Kidney (tissue), 14 donors: ENCODE measurements around the gene LY6G6C. TPM values are rescaled to one million over a fixed set of nuclear protein-coding genes. Genes with fewer than 3 reads are reported as not detected.

Experiments used
- DNase-seq, 5 donors: peaks; one replicate each; pipeline ENCODE4 v3.0.0-alpha.2; 2013 to 2020
- FAIRE-seq: peaks from 2 replicates; lab custom pipeline; 2012; peaks lifted over from hg19 to GRCh38; lab: Jason Lieb, UNC
- H3K27ac ChIP-seq, 2 donors: one replicate each; pipeline ENCODE4 v1.7.0; 2013; ENCODE audit warnings: low read depth in 2 of 2, low read length in 2 of 2, inconsistent platforms in 1 of 2
- H3K27me3 ChIP-seq: one replicate; pipeline ENCODE4 v1.7.1; 2013; ENCODE audit warnings: low read length, inconsistent platforms; ENCODE audit not compliant: control insufficient read depth, insufficient read depth
- H3K36me3 ChIP-seq, 3 donors: one replicate each; pipeline versions ENCODE4 v1.7.0 to v1.7.1; 2013; ENCODE audit warnings: low read length in 3 of 3, control low read depth in 1 of 3, inconsistent platforms in 1 of 3; ENCODE audit not compliant: insufficient read depth in 3 of 3, control insufficient read depth in 2 of 3
- H3K4me1 ChIP-seq, 3 donors: one replicate each; pipeline versions ENCODE4 v1.7.0 to v1.7.1; 2013; ENCODE audit warnings: low read length in 3 of 3, inconsistent platforms in 1 of 3, low read depth in 1 of 3; ENCODE audit not compliant: control insufficient read depth in 2 of 3, insufficient read depth in 2 of 3
- H3K4me3 ChIP-seq, 3 donors: one replicate each; pipeline versions ENCODE4 v1.7.0 to v1.8.1; 2013; ENCODE audit warnings: low read length in 3 of 3, control low read depth in 1 of 3, inconsistent platforms in 1 of 3
- H3K9ac ChIP-seq, 3 donors: one replicate each; pipeline versions ENCODE4 v1.7.0 to v1.7.1; 2013; ENCODE audit warnings: low read length in 3 of 3, control low read depth in 1 of 3, inconsistent platforms in 1 of 3
- H3K9me3 ChIP-seq, 3 donors: one replicate each; pipeline versions ENCODE4 v1.7.0 to v1.7.1; 2013; ENCODE audit warnings: low read length in 3 of 3, control low read depth in 1 of 3, inconsistent platforms in 1 of 3; ENCODE audit not compliant: control insufficient read depth in 2 of 3, insufficient read depth in 1 of 3
- intact Hi-C: fragments of 100-400 bp; cut with DNase I; formaldehyde crosslinking; loops from one replicate; pipeline ENCODE4 v1.11.1; 2022
- polyA plus RNA-seq: library from polyadenylated mRNA; stranded (reverse); fragments of 350-450 nt; fragmentation: Illumina TruSeq; extraction: RNeasy Lipid Tissue Mini Kit (QIAGEN cat#74804); gene quantifications from one replicate; pipeline ENCODE4 v1.2.3, GENCODE V29; 2014; ENCODE audit warnings: low read depth, low replicate concordance; ENCODE audit not compliant: insufficient read depth
- total RNA-seq: library from RNA; stranded (reverse); fragmentation: NEBNext Ultra II Directional; extraction: Animal tissue kit (Norgen Biotek cat#: 25700); gene quantifications from one replicate; pipeline ENCODE4 v1.2.1, GENCODE V29; 2021
- TF ChIP-seq, protein P1 (sequence below): IDR thresholded peaks from 3 replicates; pipeline ENCODE4 v1.5.1; 2012; ENCODE audit warnings: mild to moderate bottlenecking, moderate library complexity, borderline replicate concordance; ENCODE audit not compliant: insufficient read depth; ENCODE audit errors: extremely low read depth
- donor health status: control.
- donor health status: control.
- donor health status: control.
- donor health status: control.
- donor health status: control.
- donor health status: DM: yes; HTN: yes; CAD: no.
- donor health status: Normal renal cell carcinoma (clear cell type).

The LY6G6C gene
- total and polyA plus RNA-seq, 2 donors from 2014 or later, result not detected

DNA sequence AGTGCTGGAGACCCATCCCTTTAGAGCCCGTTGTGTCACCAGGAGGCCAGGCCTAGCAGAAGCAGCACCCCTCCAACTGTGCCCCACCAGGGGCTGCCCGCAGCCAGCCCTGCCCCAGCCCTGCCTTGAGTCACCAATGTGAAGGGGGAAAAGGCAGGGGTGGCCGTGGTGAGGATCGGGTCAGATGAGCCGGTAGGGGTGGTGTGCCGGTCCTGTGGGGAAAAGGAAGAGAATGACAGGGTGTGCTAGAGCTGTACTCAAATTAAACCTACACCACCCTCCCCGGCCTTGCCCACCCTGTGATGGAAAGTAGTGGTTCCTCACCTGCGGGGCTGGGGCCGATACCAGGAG lies 44.0 kb upstream of the LY6G6C start:
- peak overlapping the region in 1 of 3 donors; percentile 41 for H3K4me3 ChIP-seq
- no peak overlapping the region for H3K9ac ChIP-seq
- no peaks in the 10 kb centered on the region for H3K9me3 ChIP-seq
- intact Hi-C loops, result no loop called here
- peaks cover 0 to 7% (median 0%) of the 10 kb centered on the region in 3 donors for H3K4me1 ChIP-seq
- no peaks in the 10 kb centered on the region for H3K36me3 ChIP-seq
- no peaks in the 10 kb centered on the region for H3K27me3 ChIP-seq
- TF ChIP-seq, protein P1, sequence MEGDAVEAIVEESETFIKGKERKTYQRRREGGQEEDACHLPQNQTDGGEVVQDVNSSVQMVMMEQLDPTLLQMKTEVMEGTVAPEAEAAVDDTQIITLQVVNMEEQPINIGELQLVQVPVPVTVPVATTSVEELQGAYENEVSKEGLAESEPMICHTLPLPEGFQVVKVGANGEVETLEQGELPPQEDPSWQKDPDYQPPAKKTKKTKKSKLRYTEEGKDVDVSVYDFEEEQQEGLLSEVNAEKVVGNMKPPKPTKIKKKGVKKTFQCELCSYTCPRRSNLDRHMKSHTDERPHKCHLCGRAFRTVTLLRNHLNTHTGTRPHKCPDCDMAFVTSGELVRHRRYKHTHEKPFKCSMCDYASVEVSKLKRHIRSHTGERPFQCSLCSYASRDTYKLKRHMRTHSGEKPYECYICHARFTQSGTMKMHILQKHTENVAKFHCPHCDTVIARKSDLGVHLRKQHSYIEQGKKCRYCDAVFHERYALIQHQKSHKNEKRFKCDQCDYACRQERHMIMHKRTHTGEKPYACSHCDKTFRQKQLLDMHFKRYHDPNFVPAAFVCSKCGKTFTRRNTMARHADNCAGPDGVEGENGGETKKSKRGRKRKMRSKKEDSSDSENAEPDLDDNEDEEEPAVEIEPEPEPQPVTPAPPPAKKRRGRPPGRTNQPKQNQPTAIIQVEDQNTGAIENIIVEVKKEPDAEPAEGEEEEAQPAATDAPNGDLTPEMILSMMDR, result no peak
- FAIRE-seq (no peak), DNase-seq (no peak)
- H3K27ac ChIP-seq, result no peak overlapping the region

DNA sequence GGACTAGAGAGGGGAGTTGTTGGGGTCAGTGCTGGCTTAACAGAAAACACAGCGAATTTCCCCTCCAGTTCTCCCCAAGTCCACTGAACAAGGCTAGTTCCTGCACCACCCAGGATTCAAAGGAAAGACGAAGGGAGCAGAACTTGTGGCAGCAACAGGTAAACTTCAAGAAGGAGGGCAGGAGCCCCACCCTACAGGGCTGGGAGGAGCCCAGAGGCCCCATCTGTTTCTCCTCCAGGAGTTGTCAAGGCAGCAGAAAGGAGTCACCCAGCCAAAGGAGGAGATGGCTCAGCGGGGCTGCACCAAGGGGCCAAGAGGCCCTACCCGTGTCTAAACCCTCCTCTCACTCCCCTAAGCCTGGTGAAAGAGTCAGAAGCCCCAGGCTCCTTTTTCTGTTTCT lies 42.7 kb upstream of the LY6G6C start:
- DNase-seq (peak in 1 of 5 donors; percentile 34), FAIRE-seq (no peak)
- intact Hi-C loops, result no loop called here
- no peak overlapping the region for H3K4me3 ChIP-seq
- no peaks in the 10 kb centered on the region for H3K36me3 ChIP-seq
- peaks cover 0 to 7% (median 0%) of the 10 kb centered on the region in 3 donors for H3K4me1 ChIP-seq
- no peak overlapping the region for H3K27ac ChIP-seq
- H3K9me3 ChIP-seq, result no peaks in the 10 kb centered on the region
- H3K27me3 ChIP-seq, result no peaks in the 10 kb centered on the region
- TF ChIP-seq, protein P1, result no peak
- no peak overlapping the region for H3K9ac ChIP-seq

DNA sequence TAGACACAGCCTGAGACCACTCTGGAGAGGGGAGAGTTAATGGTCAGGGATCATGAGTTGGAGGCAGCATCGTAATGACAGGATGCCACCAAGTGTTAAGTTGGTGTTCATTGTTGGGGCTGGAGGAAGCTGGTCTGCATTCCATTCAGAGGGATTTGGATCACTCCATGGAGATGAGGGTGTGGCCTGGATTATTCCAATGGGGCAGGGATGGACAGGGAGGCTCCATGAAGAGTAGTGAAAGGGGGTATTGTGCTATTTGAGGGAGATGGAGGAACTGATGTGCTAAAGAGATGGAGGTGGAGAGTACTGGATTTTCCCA lies 42.0 kb upstream of the LY6G6C start:
- FAIRE-seq (no peak), DNase-seq (peak in 4 of 5 donors; percentile 27 to 76 (median 44))
- Histone ChIP-seq H3K4me3 (peak overlapping the region in 1 of 3 donors; percentile 6), H3K9me3 (no peaks in the 10 kb centered on the region), H3K9ac (no peak overlapping the region), H3K36me3 (no peaks in the 10 kb centered on the region), H3K27ac (no peak overlapping the region), H3K27me3 (no peaks in the 10 kb centered on the region), H3K4me1 (peaks cover 0 to 7% (median 0%) of the 10 kb centered on the region in 3 donors)
- intact Hi-C loops, result no loop called here
- TF ChIP-seq, protein P1, result no peak
